ENCODE data around the gene FNBP1L.

The FNBP1L gene

GRCh38 chr1:93594603-93594880, 146.6 kb downstream of the FNBP1L start (continued):
- TF ChIP-seq ZNF707 (tag by site-specific recombination; IDR thresholded peaks at IDR 0.05) (no peak), PRDM10 (tag by site-specific recombination; IDR thresholded peaks at IDR 0.05) (no peak), ZEB2 (tag by site-specific recombination; IDR thresholded peaks at IDR 0.05) (no peak)

DNA sequence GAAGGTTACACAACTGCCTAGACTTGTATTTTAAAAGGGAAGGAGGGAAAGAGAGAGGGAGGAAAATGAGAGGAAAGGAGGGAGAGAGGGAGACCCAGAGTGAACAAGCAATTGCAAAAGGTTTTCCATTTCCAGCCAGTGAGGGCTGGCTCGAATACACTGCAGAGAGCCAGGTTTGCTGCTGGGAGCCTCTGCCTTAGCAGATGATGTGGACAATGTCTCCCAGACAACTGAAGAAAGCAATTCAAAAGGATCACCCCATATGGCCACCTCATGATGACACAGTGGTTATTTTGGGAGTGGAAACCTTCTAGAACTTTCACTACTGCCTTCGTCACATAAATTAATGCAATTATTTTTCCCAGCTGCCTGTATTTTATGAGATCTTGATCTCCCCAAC, 147.3 kb downstream of the FNBP1L start:
- Histone ChIP-seq H3K9me3 (ENCODE audit: control insufficient read depth, insufficient read depth, low read depth, low read length) (no peaks in the 10 kb centered on the region), H3K36me3 (ENCODE audit: control insufficient read depth in 2 of 2, insufficient read depth in 1 of 2, low read length in 2 of 2) (no peaks in the 10 kb centered on the region), H3K4me1 (ENCODE audit: control insufficient read depth, insufficient read depth, low read length) (peaks cover 4% of the 10 kb centered on the region), H3K4me3 (ENCODE audit: low read depth, low read length) (no peak overlapping the region), H3K27ac (ENCODE audit: extremely low read depth, low read depth, low read length) (no peak overlapping the region)
- CTCF ChIA-PET: interaction anchor here (0.5 to 1.0 kb wide), 2 partner anchors 219 to 235 kb away, joined by 3 read pairs; no protein-coding TSS in a partner anchor
- TF ChIP-seq ZNF302 (tag by site-specific recombination; IDR thresholded peaks at IDR 0.05; ENCODE audit: low read depth) (no peak), PRDM1 (tag by site-specific recombination; IDR thresholded peaks at IDR 0.05) (0 out of 2 replicates have a peak, but pooled peaks have one; percentile 43), ZNF624 (tag by site-specific recombination; IDR thresholded peaks at IDR 0.05) (no peak)
- TF ChIP-seq, protein P1, sequence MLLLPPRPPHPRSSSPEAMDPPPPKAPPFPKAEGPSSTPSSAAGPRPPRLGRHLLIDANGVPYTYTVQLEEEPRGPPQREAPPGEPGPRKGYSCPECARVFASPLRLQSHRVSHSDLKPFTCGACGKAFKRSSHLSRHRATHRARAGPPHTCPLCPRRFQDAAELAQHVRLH (tag by site-specific recombination; IDR thresholded peaks at IDR 0.05): no peak
- TF ChIP-seq, protein P2, sequence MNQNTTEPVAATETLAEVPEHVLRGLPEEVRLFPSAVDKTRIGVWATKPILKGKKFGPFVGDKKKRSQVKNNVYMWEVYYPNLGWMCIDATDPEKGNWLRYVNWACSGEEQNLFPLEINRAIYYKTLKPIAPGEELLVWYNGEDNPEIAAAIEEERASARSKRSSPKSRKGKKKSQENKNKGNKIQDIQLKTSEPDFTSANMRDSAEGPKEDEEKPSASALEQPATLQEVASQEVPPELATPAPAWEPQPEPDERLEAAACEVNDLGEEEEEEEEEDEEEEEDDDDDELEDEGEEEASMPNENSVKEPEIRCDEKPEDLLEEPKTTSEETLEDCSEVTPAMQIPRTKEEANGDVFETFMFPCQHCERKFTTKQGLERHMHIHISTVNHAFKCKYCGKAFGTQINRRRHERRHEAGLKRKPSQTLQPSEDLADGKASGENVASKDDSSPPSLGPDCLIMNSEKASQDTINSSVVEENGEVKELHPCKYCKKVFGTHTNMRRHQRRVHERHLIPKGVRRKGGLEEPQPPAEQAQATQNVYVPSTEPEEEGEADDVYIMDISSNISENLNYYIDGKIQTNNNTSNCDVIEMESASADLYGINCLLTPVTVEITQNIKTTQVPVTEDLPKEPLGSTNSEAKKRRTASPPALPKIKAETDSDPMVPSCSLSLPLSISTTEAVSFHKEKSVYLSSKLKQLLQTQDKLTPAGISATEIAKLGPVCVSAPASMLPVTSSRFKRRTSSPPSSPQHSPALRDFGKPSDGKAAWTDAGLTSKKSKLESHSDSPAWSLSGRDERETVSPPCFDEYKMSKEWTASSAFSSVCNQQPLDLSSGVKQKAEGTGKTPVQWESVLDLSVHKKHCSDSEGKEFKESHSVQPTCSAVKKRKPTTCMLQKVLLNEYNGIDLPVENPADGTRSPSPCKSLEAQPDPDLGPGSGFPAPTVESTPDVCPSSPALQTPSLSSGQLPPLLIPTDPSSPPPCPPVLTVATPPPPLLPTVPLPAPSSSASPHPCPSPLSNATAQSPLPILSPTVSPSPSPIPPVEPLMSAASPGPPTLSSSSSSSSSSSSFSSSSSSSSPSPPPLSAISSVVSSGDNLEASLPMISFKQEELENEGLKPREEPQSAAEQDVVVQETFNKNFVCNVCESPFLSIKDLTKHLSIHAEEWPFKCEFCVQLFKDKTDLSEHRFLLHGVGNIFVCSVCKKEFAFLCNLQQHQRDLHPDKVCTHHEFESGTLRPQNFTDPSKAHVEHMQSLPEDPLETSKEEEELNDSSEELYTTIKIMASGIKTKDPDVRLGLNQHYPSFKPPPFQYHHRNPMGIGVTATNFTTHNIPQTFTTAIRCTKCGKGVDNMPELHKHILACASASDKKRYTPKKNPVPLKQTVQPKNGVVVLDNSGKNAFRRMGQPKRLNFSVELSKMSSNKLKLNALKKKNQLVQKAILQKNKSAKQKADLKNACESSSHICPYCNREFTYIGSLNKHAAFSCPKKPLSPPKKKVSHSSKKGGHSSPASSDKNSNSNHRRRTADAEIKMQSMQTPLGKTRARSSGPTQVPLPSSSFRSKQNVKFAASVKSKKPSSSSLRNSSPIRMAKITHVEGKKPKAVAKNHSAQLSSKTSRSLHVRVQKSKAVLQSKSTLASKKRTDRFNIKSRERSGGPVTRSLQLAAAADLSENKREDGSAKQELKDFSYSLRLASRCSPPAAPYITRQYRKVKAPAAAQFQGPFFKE (tag by site-specific recombination; IDR thresholded peaks at IDR 0.05; ENCODE audit: borderline replicate concordance): no peak
- POLR2A ChIA-PET: no interaction called here

- POLR2A ChIA-PET: no interaction called here
- no peak overlapping the region for H3K27ac ChIP-seq (ENCODE audit: extremely low read depth, low read depth, low read length)
Measured at GRCh38 chr1:93595743-93596142, 147.8 kb downstream of the FNBP1L start.

DNA sequence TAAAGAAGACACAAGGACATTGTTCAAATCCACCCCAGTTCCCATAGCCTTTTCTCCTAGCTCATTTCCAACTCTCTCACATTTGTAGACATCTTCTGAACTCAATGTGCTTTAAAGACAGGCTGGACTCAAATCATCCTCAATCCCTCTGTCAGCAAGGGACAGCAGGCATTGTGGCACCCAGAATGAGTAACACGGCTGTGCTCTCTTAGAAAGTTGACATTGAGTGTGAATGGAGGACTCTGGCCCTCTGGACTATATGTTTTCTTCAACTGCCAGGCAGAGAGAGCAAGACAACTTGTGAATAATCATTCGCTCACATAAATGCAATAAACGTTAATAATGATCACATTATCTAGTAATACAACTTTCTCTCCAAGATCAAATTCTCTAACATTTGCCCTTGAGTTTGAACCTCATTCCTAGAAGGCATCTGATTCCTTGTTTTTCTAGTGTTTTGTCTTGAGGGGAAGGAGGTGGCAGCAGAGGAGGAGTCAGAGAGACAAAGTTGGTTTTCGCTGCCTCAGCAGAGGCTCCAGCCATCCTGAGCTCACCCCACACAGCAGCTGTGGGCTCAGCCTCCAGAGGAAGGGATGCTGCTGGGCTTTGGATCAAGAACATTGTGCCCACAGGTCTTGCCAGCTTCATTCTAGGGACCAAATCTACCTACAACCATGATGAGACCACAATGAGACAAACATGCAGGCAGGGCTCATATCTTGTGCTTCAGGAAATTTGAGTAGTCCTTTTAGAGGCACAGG, 148.6 kb downstream of the FNBP1L start:
- ChIA-PET POLR2A (no interaction called here), CTCF (no interaction called here)
- H3K27ac ChIP-seq (ENCODE audit: extremely low read depth, low read depth, low read length): no peak overlapping the region
- H3K9me3 ChIP-seq (ENCODE audit: control insufficient read depth, insufficient read depth, low read depth, low read length): no peaks in the 10 kb centered on the region
- TF ChIP-seq, protein P3, sequence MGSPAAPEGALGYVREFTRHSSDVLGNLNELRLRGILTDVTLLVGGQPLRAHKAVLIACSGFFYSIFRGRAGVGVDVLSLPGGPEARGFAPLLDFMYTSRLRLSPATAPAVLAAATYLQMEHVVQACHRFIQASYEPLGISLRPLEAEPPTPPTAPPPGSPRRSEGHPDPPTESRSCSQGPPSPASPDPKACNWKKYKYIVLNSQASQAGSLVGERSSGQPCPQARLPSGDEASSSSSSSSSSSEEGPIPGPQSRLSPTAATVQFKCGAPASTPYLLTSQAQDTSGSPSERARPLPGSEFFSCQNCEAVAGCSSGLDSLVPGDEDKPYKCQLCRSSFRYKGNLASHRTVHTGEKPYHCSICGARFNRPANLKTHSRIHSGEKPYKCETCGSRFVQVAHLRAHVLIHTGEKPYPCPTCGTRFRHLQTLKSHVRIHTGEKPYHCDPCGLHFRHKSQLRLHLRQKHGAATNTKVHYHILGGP (tag by site-specific recombination; IDR thresholded peaks at IDR 0.05): 0 out of 2 replicates have a peak, but pooled peaks have one; percentile 16
- TF ChIP-seq, protein P4, sequence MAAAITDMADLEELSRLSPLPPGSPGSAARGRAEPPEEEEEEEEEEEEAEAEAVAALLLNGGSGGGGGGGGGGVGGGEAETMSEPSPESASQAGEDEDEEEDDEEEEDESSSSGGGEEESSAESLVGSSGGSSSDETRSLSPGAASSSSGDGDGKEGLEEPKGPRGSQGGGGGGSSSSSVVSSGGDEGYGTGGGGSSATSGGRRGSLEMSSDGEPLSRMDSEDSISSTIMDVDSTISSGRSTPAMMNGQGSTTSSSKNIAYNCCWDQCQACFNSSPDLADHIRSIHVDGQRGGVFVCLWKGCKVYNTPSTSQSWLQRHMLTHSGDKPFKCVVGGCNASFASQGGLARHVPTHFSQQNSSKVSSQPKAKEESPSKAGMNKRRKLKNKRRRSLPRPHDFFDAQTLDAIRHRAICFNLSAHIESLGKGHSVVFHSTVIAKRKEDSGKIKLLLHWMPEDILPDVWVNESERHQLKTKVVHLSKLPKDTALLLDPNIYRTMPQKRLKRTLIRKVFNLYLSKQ (tag by site-specific recombination; IDR thresholded peaks at IDR 0.05; ENCODE audit: borderline replicate concordance): no peak
- H3K4me3 ChIP-seq (ENCODE audit: low read depth, low read length): no peak overlapping the region
- peaks cover 1% of the 10 kb centered on the region for H3K4me1 ChIP-seq (ENCODE audit: control insufficient read depth, insufficient read depth, low read length)
- H3K36me3 ChIP-seq (ENCODE audit: control insufficient read depth in 2 of 2, insufficient read depth in 1 of 2, low read length in 2 of 2): no peaks in the 10 kb centered on the region

More at GRCh38 chr1:93595743-93596142, 147.8 kb downstream of the FNBP1L start:
- no peaks in the 10 kb centered on the region for H3K9me3 ChIP-seq (ENCODE audit: control insufficient read depth, insufficient read depth, low read depth, low read length)
- no peak overlapping the region for H3K4me3 ChIP-seq (ENCODE audit: low read depth, low read length)
- no peaks in the 10 kb centered on the region for H3K36me3 ChIP-seq (ENCODE audit: control insufficient read depth in 2 of 2, insufficient read depth in 1 of 2, low read length in 2 of 2)
- no peak for TF ChIP-seq ZNF138 (tag by site-specific recombination; IDR thresholded peaks at IDR 0.05; ENCODE audit: borderline replicate concordance)
- no peak for TF ChIP-seq ZNF558 (tag by site-specific recombination; IDR thresholded peaks at IDR 0.05)
- peaks cover 4% of the 10 kb centered on the region for H3K4me1 ChIP-seq (ENCODE audit: control insufficient read depth, insufficient read depth, low read length)
- CTCF ChIA-PET: no interaction called here
